Liver (tissue), 3 donors: ENCODE measurements around the gene S100A2.

Source experiments
- FOXA2 ChIP-seq: IDR thresholded peaks from 2 replicates; pipeline ENCODE4 v1.6.1; 2016; ENCODE audit warnings: antibody characterized with exemption
- GABPA ChIP-seq, 2 donors: IDR thresholded peaks in 1 of 2; conservative IDR thresholded peaks in 1 of 2; 2 replicates each; pipeline ENCODE4 v1.6.1; 2016; ENCODE audit warnings: antibody characterized with exemption in 2 of 2, mild to moderate bottlenecking in 1 of 2, moderate library complexity in 1 of 2
- HNF4A ChIP-seq, 2 donors: conservative IDR thresholded peaks; 2 replicates each; pipeline ENCODE4 v1.6.1; 2016; ENCODE audit warnings: antibody characterized with exemption in 2 of 2, mild to moderate bottlenecking in 2 of 2
- RAD21 ChIP-seq, 2 donors: IDR thresholded peaks; 2 replicates each; pipeline ENCODE4 v1.6.1; 2016; ENCODE audit warnings: antibody characterized with exemption in 2 of 2, mild to moderate bottlenecking in 2 of 2
- TF ChIP-seq, protein P1 (sequence below): fragments of 150-350 bp; IDR thresholded peaks from 2 replicates; pipeline ENCODE4 v1.5.1; 2017; ENCODE audit warnings: improper control_type of control experiment, low read depth, low read length; ENCODE audit not compliant: missing input control
- TF ChIP-seq, protein P2 (sequence below): IDR thresholded peaks from 2 replicates; pipeline ENCODE4 v1.6.1; 2016; ENCODE audit warnings: antibody characterized with exemption
- TF ChIP-seq, protein P3 (sequence below): IDR thresholded peaks from 2 replicates; pipeline ENCODE4 v1.6.1; 2016; ENCODE audit warnings: antibody characterized with exemption, mild to moderate bottlenecking
- TF ChIP-seq, protein P4 (sequence below): IDR thresholded peaks from 2 replicates; pipeline ENCODE4 v1.6.1; 2016; ENCODE audit warnings: antibody characterized with exemption
- donor health status: healthy.
- donor health status: healthy.

DNA sequence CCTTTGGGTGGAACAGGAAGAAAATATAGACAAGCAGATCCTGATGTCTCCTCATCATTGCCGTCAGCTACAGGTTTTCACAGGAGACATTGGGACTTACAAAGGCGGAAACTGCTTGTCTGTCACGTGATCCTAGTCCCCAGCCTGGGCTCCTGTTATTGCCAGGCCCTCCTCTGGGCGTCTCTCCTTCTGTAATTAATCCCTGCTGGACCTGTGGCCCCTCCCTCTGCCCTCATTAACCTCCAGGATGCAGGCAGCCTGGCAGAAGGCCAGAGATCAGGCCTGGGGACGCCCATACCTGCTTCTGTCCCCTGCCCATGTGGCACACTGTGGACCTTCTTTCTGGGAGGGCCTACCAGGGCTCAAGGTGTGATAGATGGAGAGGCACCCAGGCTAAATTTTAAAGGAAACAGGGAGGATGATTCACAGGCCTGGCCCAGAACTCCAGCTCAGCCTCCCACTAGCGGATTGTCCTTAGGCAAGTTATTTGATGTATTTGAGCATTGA lies 27.3 kb downstream of the S100A2 start:
- TF ChIP-seq, protein P1, sequence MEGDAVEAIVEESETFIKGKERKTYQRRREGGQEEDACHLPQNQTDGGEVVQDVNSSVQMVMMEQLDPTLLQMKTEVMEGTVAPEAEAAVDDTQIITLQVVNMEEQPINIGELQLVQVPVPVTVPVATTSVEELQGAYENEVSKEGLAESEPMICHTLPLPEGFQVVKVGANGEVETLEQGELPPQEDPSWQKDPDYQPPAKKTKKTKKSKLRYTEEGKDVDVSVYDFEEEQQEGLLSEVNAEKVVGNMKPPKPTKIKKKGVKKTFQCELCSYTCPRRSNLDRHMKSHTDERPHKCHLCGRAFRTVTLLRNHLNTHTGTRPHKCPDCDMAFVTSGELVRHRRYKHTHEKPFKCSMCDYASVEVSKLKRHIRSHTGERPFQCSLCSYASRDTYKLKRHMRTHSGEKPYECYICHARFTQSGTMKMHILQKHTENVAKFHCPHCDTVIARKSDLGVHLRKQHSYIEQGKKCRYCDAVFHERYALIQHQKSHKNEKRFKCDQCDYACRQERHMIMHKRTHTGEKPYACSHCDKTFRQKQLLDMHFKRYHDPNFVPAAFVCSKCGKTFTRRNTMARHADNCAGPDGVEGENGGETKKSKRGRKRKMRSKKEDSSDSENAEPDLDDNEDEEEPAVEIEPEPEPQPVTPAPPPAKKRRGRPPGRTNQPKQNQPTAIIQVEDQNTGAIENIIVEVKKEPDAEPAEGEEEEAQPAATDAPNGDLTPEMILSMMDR: no peak
- TF ChIP-seq RAD21 (IDR thresholded peaks at IDR 0.05) (no peak), GABPA (IDR thresholded peaks at IDR 0.05 in 1 of 2, conservative IDR thresholded peaks at IDR 0.05 in 1 of 2) (no peak), HNF4A (conservative IDR thresholded peaks at IDR 0.05) (no peak), FOXA2 (no peak)
- TF ChIP-seq, protein P2, sequence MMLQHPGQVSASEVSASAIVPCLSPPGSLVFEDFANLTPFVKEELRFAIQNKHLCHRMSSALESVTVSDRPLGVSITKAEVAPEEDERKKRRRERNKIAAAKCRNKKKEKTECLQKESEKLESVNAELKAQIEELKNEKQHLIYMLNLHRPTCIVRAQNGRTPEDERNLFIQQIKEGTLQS: no peak
- TF ChIP-seq, protein P3, sequence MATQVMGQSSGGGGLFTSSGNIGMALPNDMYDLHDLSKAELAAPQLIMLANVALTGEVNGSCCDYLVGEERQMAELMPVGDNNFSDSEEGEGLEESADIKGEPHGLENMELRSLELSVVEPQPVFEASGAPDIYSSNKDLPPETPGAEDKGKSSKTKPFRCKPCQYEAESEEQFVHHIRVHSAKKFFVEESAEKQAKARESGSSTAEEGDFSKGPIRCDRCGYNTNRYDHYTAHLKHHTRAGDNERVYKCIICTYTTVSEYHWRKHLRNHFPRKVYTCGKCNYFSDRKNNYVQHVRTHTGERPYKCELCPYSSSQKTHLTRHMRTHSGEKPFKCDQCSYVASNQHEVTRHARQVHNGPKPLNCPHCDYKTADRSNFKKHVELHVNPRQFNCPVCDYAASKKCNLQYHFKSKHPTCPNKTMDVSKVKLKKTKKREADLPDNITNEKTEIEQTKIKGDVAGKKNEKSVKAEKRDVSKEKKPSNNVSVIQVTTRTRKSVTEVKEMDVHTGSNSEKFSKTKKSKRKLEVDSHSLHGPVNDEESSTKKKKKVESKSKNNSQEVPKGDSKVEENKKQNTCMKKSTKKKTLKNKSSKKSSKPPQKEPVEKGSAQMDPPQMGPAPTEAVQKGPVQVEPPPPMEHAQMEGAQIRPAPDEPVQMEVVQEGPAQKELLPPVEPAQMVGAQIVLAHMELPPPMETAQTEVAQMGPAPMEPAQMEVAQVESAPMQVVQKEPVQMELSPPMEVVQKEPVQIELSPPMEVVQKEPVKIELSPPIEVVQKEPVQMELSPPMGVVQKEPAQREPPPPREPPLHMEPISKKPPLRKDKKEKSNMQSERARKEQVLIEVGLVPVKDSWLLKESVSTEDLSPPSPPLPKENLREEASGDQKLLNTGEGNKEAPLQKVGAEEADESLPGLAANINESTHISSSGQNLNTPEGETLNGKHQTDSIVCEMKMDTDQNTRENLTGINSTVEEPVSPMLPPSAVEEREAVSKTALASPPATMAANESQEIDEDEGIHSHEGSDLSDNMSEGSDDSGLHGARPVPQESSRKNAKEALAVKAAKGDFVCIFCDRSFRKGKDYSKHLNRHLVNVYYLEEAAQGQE: no peak
- TF ChIP-seq, protein P4, sequence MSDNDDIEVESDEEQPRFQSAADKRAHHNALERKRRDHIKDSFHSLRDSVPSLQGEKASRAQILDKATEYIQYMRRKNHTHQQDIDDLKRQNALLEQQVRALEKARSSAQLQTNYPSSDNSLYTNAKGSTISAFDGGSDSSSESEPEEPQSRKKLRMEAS: no peak
